GM21825 (cell line): ENCODE data around the gene HTRA3.

Experiments
- ATAC-seq: cut with Tn5 transposase; IDR thresholded peaks from one replicate; pipeline ENCODE4 v1.9.1; 2021; ENCODE audit warnings: mild to moderate bottlenecking, moderate library complexity; ENCODE audit not compliant: unreplicated experiment

The HTRA3 gene

GRCh38 chr4:8245884-8246833, 23.4 kb upstream of the HTRA3 start:
- no peak for ATAC-seq

- ATAC-seq: no peak
Measured at GRCh38 chr4:8247047-8247930, 22.3 kb upstream of the HTRA3 start.

- no peak for ATAC-seq
Measured at GRCh38 chr4:8248091-8248490, 21.5 kb upstream of the HTRA3 start.

GRCh38 chr4:8250227-8250626, 19.3 kb upstream of the HTRA3 start:
- ATAC-seq: no peak

DNA sequence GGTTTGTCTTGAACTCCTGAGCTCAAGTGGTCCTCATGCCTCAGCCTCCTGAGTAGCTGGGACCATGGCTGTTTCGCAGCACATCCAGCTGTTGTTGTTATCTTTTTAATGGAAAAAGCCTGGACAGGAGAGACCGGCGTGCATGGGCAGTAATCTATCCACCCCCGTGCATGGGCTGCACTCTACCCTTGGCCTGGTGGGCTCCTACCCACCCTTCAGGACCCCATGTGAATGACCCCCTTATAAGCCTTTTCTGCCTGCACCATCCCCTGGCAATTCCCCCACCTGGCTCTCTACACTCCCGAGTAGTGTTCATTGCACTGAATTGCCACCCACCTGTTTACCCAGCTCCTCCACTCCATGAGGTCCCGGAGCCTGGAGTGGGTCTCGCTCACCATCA, 18.9 kb upstream of the HTRA3 start:
- no peak for ATAC-seq

GRCh38 chr4:8251110-8251883, 18.3 kb upstream of the HTRA3 start:
- ATAC-seq: no peak

- ATAC-seq: no peak
Measured at GRCh38 chr4:8252301-8253173, 17.0 kb upstream of the HTRA3 start.

DNA sequence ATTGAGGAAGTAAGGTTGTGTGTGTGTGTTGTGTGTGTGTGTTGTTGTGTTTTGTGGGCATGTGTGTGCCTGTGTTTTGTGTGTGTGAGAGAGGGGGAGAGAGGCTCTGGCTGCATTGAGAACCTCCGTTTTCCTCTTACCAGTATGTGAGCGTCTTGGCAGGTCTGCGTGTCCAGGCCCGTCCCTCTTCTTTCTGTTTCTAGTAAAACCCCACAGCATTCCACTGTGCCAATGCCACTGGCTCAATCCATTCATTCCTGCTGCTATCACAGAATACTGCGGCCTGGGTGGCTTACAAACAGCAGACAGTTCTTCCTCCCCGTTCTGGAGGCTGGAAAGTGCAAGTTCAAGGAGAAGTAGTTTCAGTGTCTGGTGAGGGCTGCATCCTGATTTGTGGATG, 15.5 kb upstream of the HTRA3 start:
- no peak for ATAC-seq

GRCh38 chr4:8255698-8256441, 13.7 kb upstream of the HTRA3 start:
- ATAC-seq: no peak

GRCh38 chr4:8257854-8258253, 11.7 kb upstream of the HTRA3 start:
- ATAC-seq: no peak

- no peak for ATAC-seq
Measured at GRCh38 chr4:8258552-8259212, 10.9 kb upstream of the HTRA3 start.

DNA sequence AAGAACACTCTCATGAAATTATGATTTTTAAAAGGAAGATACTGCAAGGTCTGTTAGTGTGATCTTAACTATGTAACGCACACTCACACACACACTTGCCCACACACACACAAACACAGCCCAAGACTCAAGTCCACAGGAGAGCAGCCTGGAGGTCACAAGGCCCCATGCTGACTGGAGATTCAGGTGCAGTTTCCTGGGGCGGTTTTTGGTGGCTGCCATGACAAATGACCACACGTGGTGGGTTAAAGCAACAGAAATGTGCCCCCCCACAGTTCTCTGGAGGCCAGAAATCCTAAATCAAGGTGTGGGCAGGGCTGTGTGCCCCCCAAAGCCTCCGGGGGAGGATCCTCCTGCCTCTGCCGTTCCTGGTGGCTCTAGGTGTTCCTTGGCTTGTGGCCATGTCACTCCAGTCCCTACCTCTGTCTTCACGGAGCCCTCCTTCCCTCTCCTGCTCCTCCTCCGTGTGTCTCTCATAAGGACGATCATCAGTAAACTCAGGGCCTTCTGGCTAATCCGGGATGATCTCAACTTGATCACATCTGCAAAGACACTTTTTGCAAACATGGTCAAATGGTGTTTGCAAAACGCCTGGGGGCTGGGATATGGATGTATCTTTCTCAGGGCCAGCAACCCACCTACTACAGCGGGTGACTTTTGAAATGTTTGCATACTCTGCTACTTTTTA, 9.7 kb upstream of the HTRA3 start:
- ATAC-seq: no peak

- ATAC-seq: no peak
Measured at GRCh38 chr4:8260656-8261111, 8.9 kb upstream of the HTRA3 start.

- no peak for ATAC-seq
Measured at GRCh38 chr4:8261851-8262535, 7.6 kb upstream of the HTRA3 start.

DNA sequence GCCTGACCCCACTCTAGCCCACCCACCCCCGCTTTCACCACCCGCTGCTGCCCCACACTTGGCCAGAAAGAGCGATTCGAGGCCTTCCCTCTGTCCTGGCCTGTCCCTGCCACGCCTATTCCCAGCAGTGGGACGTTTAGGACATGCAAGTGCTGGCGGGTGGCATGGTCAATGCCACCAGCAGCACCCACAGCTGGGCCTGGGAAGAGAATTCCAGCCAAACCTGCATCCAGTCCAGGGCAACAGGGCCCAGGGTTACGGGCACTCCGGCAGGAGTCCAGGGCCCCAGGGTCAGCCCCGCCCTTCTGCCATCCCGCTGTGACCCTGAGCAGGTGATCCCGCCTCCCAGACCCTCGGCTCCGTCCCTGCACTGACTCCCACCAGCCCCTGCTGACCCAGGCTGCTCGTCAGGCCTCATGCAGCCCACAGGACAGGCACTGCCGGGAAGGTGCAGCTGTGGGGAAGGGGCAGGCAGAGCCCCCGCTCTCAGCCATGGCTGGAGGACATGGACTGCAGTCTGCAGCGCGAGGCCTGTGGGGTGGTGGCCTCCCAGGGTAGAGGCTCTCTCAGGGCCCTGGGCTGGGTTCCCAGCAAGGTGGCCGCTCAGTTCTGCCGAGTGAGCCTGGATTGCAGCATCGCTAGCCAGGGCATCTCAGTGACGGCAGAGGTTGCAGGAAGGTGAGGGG, 6.8 kb upstream of the HTRA3 start:
- ATAC-seq: no peak

DNA sequence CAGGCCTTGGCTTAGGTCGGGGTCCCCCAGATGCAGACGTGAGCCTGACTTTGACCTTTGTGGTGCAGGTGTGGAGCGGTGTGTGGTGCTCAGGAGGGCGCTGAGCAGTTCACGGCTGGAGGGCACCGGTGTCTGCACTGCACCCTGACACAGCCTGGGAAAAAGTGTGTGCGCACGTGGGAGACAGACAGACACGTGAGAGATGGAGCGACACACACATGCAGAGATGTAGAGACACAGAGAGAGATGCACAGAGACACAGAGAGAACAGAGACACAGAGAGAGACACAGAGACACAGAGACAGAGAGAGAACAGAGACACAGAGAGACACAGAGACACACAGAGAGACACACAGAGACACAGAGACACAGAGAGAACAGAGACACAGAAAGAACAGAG, 6.2 kb upstream of the HTRA3 start:
- ATAC-seq: no peak

DNA sequence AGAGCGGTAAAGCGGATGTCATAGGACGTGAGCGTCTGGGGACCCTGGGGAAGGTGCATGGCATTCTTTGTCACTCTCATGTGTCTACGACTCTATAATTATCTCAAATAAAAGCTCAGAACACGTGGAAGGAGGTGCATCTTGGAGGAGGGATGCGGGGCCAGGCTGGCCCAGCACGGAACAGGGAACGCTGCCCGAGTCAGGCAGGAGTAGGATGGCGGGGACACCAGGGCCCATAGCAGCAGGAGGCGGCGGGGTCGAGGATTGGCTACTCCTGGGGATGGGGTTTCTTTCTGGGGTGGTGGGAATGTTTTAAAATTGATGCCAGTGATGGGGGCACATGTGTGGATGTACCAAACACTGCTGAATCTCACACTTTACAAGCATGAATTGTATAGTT, 5.4 kb upstream of the HTRA3 start:
- no peak for ATAC-seq
